Femur (tissue), 1 donor: ENCODE measurements around the gene LTBP4.
A peak's percentile ranks its signal among the peaks of the same experiment; 100 is the strongest.
"Not testable (repeated sequence)": the region's sequence is repeated elsewhere in the genome, so short reads cannot be mapped to it uniquely, and the experiment has no call there.

Experiments used
- DNase-seq: peaks from one replicate; pipeline ENCODE4 v3.0.0-alpha.2; 2017

LTBP4 gene

GRCh38 chr19:40578442-40578908, 22.7 kb upstream of the LTBP4 start:
- no peak for DNase-seq

- no peak for DNase-seq
These were observed 20.6 kb upstream of the LTBP4 start for GRCh38 chr19:40580619-40581018.

DNA sequence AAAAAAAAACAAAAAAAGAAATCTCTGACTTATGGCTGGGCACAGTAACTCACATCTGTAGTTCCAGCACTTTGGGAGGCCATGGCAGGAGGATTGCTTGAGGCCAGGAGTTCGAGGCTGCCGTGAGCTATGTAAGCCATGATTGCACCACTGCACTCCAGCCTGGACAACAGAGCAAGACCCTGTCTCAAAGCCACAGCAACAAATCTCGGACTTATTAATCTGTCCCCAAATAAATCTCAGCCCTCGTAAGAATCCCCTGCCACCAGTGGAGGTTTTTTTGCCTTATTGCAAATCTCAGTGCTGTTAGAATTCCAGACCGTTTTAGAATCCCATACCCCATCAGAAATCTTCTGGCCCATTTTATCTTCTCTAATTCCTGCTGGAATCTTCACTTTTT, 19.6 kb upstream of the LTBP4 start:
- DNase-seq: no peak

DNA sequence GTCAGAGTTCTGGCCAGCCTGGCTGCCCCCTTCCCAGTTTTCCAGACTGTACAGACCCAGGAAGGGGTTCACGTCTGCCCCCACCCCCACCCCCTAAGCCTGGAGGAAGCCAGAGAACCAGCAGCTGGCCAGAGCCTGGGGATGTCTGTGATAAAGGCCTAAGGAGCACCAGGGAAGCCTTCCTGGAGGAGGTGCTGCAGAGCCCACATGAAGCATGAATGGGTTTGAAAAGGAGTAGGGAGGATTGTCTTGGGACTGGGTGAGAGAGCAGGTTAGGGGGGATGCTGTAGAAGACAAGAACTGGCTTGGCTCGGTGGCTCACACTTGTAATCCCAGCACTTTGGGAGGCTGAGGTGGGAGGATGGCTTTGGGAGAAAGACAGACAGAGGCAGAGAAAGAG, 18.7 kb upstream of the LTBP4 start:
- no peak for DNase-seq

GRCh38 chr19:40583283-40583682, 17.9 kb upstream of the LTBP4 start:
- no peak for DNase-seq

DNA sequence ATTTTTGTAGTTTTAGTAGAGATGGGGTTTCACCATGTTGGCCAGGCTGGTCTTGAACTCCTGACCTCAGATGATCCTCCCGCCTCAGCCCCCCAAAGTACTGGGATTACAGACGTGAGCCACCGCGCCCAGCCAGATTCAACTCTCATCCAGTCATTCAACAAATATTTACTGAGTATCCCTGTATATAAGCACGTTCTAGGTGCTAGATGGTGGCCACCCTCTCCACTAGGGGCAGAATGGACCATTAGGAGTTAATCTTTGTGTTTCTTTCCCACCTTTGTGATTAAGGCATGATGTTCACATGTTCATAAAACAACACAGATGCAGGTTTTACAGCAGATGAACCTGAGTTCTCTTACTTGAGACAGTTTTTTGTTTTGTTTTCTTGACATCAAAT, 17.2 kb upstream of the LTBP4 start:
- DNase-seq: no peak

DNA sequence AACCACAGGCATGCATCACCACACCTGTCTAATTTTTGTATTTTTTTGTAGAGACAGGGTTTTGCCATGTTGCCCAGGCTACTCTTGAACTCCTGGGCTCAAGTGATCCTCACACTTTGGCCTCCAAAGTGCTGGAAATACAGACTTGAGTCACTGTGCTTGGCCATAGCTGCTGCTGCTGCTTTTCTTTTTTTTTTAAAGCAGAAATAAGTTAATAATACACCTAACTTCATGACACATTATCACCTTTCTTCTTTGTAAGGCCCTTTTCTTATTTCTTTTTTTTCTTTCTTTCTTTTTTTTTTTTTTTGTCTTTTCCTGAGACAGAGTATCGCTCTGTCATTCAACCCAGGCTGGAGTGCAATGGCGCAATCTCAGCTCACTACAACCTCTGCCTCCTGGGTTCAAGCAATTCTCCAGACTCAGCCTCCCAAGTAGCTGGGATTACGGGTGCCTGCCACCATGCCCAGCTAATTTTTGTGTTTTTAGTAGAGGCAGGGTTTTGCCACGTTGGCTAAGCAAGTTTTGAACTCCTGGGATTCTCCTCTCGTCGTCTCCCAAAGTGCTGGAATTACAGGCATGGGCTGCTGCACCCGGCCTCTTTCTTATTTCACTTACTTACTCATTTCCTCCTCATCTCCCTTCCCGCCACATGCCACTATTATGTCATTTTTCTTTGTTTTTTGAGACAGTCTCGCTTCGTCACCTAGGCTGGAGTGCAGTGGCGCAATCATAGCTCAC, 15.8 kb upstream of the LTBP4 start:
- no peak for DNase-seq

DNA sequence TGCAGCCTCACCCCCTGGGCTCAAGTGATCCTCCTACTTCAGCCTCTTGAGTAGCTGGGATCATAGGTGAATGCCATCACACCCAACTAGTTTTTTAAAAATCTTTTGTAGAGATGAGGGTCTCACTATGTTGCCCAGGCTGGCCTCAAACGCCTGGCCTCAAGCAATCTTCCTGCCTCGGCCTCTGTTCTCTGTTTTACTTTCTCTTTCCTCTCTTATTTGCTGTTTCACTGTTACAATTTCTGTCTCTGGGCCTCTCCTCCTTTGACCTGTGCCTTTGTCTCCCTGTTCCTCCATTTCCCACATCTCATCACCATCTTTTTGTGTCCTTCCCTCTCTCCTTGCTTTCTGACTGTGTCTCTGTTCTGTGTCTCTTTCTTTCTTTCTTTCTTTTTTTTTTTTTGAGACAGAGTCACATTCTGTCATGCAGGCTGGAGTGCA, 15.2 kb upstream of the LTBP4 start:
- DNase-seq: no peak

- no peak for DNase-seq
These were observed 14.6 kb upstream of the LTBP4 start for GRCh38 chr19:40586611-40587010.

DNA sequence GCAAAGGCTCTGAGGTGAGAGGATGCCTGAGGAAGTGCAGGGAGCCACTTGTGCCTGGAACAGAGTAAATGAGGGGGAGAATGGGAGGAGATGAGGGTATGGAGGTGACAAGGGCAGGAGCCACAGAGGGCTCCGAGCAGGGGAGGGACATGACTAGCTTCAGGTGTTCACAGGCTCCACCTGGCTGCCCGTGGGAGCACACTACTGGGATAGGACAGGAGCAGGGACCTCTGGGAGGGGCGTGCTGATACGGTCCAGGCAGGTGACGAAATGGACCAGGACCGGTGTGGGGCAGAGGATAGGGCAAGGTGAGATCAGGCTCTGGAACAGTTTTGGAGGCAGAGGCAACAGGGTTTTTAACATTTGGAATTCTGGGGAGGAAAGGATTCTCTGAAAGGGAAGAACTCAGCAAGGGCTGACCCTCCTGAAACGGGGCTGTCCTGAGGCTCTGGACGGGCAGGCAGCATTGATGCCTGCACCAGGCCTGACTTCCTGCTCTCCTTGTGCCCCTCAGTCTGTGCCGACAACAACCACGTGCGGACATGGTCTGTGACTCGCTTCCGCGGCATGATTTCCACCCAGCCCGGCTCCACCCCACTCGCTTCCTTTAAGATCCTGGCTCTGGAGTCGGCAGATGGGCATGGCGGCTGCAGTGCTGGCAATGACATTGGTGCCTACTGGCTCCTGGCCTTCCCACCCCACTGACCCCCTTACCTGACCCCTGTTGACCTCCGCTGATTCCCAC, 12.9 kb upstream of the LTBP4 start:
- DNase-seq: no peak

DNA sequence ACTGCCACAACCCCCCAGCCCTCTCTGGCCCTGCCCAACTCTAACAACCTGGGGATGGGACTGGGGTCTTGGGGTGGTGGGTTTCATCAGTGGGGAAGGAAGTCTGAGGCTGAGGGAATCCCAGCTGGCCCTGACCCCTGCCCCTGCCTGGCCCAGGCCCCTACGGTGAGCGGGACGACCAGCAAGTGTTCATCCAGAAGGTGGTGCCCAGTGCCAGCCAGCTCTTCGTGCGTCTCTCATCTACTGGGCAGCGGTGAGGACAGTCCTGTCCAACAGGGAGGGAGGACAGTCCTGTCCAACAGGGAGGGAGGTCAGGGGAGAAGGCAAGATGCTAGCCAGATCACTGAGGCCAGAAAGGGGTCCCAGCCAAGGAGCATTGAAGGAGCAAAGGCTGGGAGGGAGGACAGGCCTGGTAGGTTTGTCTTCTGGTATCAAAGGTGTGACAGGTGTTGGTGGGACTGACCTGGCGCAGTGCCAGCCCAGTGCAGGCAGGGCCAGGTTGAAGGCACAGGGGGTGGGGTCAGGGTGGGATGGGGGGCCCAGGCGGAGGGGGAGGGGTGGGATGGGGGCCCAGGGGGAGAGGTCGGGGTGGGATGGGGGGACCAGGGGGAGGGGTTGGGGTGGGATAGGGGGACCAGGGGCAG, 12.1 kb upstream of the LTBP4 start:
- no peak for DNase-seq

DNA sequence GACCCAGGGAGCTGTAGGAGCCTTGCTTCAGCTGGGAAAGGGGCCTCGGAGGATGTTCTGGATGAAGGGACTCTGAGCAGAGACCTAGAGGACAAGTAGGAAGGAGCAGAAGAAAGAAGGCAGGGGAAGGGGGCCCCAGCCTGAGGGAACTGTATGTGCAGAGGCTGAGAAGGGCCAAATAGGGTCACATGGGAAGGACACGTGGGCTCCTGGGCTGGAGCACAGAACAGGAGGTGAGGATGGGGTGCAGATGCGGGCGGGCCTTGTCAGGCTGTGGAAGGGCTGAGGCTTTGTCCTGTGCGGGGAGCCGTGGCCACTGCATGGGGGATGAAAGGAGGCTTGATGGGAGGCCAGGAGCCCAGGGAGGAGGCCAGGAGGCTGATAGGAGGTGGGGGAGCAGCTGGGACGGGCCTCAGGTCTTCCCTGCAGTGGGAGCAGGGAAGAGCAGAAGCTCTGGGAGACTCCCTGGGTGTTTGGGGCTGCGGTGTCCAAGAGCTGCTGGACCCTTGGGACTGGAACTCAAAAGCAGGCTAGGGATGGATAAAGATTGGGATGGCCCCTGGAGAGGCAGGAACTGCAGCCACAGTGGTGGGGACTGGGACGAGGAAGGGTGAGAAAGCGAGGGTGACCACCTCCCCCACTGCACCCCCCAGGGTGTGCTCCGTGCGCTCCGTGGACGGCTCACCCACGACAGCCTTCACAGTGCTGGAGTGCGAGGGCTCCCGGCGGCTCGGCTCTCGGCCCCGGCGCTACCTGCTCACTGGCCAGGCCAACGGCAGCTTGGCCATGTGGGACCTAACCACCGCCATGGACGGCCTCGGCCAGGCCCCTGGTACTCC, 11.4 kb upstream of the LTBP4 start:
- DNase-seq: no peak

- DNase-seq: no peak
These were observed 10.5 kb upstream of the LTBP4 start for GRCh38 chr19:40590464-40591265.

DNA sequence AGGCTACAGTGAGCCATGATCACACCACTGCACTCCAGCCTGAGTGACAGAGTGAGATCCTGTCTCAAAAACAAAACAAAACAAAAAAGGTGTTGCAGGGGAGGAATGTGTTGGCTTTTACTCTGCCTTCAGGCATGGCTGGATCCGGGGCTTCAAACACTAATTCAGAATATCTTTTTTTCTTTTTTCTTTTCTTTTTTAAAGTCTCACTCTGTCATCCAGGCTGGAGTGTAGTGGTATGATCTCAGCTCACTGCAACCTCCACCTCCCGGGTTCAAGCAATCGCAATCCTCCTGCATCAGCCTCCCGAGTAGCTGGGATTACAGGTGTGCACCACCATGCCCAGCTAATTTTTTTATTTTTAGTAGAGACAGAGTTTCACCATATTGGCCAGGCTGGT, 9.4 kb upstream of the LTBP4 start:
- DNase-seq: not testable (repeated sequence)

- DNase-seq: no peak
These were observed 9.0 kb upstream of the LTBP4 start for GRCh38 chr19:40592170-40592569.

DNA sequence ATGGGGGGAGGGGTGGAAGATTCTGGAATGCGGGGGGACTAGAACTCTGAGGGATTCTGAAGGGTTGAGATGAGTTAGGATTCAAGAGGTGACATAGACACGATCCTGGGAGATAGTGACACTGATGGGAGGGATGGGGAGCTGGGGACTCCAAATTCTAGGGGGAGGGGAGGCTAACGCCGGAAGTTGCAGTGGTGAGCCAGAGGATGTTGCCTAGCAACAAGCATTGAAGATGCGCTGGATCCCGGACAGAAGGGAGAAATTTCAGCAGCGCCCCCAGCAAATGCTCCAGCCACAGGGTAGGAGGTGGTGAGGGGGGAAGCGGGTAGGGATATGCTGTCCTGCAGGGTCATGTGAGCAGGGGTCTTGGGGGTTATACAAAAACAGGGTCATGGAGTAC, 6.9 kb upstream of the LTBP4 start:
- DNase-seq: no peak

GRCh38 chr19:40594657-40595091, 6.5 kb upstream of the LTBP4 start:
- DNase-seq: no peak

DNA sequence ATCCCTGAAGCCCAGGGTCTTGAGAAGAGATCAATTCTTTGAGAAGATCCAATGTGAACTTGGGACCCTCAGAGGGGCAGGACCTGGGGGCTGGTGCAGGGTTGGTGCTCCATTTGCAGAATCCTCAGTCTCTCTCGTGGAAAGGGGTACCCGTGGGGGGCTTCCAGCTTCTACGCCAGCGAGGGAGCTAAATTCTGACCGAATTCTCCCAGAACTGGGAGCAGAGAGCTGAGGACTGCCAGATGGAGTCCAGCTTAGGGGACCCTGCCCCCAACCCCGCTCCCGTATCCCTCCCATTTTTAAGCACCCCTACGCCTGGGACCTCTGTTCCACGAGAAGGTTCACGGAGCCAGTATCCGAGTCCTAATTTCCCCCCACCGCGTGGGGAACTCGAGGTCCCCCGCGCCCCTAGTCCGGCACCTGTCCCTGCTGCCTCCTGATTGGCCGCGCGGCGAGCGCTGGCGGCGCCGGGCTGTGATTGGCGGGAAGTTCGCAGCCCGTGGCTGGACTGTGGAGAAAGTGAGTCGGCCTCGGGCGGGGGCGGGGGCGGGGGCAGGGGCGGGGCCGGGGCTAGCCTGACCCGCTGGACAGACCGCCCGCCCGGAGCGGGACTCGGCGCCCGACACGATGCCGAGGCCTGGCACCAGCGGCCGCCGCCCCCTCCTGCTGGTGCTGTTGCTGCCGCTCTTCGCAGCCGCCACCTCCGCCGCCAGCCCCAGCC, 4.4 kb upstream of the LTBP4 start:
- DNase-seq: peak; percentile 86

DNA sequence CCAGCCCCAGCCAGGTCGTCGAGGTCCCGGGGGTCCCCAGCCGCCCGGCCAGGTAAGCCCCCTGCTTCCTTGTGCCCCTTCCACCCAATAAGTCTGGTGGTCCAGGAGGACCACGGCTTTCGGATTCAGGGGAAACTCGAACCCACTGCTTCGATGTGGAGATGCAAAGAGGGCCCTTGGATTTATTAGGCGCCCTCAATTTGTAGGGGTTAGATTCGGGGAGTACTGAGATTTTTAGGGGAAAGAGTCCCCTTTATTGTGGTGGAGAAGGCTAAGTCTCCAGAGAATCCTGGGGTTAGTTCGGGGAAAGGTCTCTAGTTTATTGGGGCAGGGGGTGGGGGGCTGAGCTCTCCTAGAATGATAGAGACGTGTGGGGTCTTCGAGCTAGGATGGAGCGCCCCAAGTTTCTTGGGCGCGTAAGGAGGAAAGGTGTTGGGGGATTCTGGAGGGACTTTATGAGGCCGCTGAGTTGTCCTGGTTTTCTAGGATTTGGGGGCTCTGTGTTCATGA, 3.8 kb upstream of the LTBP4 start:
- DNase-seq: no peak

GRCh38 chr19:40598121-40598917, 2.9 kb upstream of the LTBP4 start:
- peak; percentile 95 for DNase-seq
